ENCODE results near the gene ETAA1.

ETAA1 gene

GRCh38 chr2:67397143-67397986, at the start of gene ETAA1:
Gene ETAA1 (plus strand): TSS chr2:67397333. CDS start chr2:67397449, 116 bp downstream.
- DNase-seq, result peak; percentile 81

DNA sequence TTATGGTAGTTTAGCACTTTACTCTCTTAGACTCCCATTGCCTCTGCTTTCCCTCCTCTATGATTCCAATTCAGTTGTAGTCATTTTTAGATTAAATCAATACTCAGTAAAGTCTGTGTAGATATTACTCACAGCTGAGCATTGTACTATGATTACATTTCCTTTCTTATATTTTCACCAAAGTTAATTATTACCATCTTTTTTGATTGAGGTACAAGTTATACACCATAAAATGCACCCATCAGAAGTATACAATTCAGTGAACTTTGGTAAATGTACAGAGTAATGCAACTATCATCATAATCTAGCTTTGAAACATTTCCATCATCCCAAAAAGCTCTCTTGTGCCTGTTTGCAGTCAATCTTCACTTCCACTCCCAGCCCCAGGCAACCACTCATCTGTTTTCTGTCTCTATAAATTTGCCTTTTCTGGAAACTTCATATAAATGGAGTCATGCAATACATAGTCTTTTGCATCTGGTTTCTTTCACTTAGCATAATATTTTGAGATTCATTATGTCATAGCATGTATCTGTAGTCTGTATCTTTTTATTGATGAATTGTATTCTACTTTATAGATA, 30.2 kb upstream of the ETAA1 start:
- DNase-seq, result no peak

GRCh38 chr2:67374481-67374880, 22.7 kb upstream of the ETAA1 start:
- DNase-seq, result no peak

- no peak for DNase-seq
Observed at GRCh38 chr2:67374949-67375348, 22.2 kb upstream of the ETAA1 start.

DNA sequence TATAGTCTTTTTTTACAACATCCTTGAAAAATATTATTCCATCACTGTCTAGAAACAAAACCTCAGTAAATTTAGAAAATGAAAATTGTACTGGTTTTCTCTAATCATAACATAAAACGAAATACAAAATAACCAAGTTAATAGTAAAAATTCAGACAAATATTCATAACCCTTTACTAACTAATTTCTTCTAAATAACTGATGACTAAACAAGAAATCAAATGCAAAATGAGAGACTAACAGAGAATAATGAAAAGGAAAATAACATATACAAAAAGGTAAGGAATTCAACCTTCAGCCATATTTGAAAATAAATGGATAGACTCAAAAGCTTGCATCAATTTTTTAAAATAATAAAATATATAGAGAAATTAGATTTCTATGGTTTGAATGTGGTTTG, 18.6 kb upstream of the ETAA1 start:
- no peak for DNase-seq

DNA sequence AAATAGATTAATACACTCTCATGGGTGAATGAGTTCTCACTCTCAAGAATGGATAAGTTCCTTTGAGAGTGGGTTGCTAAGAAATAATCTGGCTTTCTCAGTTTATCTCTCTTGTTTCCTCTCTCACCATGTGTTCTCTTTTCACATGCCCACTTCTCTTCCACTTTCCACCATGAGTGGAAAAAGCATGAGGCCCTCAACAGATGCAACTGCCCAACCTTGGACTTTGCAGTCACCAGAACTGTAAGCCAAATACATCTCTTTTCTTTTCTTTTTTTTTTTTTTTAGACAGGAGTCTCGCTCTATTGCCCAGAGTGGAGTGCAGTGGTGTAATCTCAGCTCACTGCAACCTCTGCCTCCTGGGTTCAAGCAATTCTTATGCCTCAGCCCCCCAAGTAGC, 18.1 kb upstream of the ETAA1 start:
- no peak for DNase-seq

DNA sequence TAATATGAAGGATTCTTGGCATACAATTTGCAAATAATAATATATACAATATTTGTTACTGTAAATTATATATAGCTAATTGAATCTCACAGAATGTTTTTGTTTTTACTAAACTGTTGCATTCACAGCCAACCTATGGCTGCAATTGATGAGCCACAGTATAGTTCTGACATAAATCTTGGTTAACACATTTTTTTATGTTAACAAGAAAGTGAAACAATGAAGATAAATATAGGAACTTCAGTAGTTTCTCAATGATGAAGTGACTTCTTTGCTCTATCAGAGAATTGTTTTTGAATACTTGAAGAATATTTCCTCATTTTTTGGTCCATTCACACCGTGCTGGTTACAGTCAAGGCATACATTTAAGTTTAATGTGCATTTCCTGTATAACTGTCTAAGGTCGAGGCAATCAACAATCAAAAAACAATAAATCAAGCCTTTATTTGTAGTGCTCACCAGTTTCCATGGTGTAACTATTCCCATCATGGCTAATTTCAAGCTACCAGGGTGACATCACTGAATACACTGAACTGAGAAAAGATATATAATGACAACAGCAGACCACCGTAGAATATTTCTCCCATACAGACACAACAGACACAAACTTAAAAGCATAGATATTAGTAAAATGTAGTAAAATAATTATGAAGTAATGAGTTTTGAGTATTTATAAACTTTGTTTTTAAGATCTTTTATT, 12.9 kb upstream of the ETAA1 start:
- no peak for DNase-seq

- DNase-seq, result no peak
Observed at GRCh38 chr2:67388680-67389079, 8.5 kb upstream of the ETAA1 start.

- DNase-seq, result no peak
Observed at GRCh38 chr2:67389286-67389685, 7.8 kb upstream of the ETAA1 start.

DNA sequence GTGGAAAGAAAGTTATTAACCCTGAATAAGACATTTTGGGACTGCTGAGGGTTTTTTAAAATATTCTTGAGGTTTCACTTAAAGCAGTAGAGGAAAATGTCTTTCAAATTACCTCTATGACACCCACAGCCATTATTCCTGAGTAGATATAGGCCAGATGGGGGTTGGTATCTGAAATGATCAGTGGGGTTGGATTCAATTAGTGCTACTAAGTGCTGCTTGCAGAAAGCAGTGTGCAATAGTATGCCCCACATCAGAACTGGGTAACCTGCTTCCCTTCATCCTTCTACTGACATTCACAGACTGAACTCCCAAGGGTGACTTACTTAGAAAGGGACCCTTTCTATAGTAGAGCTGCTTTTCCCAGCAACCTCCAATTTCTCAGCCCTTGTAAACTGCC, 7.3 kb upstream of the ETAA1 start:
- DNase-seq, result no peak

DNA sequence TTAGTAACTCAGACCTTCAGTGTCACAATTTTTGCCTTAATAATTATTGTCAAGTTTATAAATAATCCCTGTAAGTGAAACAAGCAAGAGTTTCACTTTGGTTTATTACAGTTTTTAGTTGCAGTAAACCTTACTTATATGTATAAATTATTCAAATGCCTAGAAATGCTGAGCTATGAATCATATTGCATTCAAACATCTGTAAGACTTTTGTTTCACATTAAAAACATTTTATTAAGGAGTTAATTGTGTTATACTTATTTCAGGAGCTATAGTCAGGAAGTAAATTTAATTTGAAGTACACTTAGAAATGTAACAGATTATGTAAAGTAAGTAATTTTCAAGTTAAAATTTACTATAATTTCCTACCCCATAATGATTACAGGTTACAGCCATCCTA, 3.9 kb upstream of the ETAA1 start:
- no peak for DNase-seq

- no peak for DNase-seq
Observed at GRCh38 chr2:67394734-67395133, 2.4 kb upstream of the ETAA1 start.

DNA sequence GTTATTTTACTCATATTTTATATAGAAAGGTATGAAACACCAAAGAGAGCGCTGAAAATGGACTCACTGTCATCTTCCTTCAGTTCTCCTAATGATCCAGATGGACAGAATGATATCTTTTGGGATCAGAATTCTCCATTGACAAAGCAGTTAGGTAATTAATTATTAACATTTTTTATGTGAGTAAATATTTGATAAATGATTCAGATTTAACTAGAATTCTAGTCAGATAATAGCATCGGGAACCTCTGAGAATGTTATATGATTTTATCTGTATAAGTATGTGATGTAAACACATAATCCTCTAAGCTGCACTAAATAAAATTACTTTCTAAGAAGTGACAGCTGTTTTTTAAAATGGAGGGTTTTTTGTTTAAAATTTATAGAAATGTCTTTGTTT, 2.0 kb downstream of the ETAA1 start:
- DNase-seq, result no peak

DNA sequence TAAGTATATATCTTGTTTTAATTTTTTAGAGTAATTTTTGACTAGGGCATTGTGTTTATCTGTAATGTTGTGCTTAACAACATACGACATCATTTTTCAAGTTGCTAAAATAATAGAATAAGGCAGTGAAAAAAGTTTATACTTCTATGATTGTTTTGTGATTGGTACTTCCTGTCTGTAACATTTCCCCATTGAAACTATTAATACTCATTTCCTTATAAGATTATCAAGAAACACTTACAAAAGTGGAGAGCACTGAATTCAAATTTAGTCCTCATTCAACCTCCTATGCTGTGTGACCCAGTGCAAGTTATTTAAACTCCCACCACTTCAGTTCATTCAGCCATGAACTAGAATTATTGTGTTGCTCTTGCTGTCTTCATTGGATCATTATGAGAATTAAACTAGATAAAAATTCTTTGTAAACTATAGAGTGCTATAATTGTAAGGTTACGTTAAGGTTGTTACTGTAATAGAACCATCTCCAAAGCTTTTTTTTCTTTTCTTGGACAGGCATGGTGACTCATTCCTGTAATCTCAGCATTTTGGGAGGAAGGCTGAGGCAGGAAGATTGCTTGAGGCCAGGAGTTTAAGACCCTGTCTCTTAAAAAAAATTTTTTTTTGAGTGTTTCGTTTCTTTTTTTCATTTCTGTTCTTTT, 2.8 kb downstream of the ETAA1 start:
- no peak for DNase-seq

GRCh38 chr2:67400560-67401485, 3.7 kb downstream of the ETAA1 start:
- no peak for DNase-seq

DNA sequence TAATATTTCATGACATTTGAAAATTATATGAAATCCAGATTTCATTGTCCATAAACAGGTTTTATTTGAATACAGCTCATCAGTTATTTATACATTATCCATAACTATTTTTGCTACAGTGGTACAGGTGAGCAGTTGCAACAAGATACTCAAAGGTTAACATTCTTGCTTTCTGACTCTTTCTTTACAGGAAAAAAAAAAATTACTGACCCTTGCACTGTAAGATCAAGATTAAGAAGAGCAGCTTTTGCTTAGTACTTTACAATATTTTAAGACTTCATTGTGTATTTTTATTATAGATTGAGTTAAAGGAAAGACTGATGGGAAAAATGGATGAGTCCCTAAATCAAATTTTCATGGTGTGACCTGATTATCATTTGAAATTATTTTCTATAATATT, 11.2 kb downstream of the ETAA1 start:
- DNase-seq, result no peak

DNA sequence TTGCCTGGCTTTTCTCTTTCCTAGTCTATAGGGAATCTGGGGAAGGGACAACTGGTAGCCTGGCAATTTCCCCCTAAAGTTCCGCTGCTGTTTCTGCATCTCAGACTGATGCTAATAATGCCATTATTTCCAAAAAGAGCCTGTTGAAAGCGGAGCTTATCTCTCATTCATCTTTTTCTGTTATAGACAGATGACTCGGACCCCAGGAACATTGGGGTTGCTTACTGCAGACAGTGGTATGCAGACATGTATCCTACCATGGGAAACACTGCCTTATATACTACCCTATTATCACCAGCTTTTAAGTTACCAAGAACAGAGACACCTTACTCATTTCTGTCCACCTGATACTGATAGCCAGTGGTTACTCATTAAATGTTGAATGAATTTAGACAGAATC, 15.3 kb downstream of the ETAA1 start:
- DNase-seq, result no peak

DNA sequence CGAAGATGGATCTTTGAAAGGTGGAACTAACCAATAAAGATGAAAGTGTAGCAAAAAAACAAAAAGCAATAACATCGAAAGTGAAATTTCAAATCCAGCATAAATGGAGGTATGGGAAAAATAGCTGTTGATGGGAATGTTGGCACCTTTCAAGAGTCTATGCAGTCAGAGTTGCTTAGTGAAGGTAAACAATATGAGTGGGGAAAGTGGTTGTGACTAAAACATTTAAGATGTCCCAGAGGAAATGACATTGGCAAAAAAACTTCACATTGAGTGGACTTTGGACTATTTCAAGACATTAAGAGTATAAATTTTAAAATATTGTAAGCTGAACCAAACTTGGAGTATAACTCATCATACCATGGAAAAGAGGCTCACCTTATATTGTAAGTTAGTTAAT, 17.7 kb downstream of the ETAA1 start:
- no peak for DNase-seq

- DNase-seq, result no peak
Observed at GRCh38 chr2:67416136-67416535, 19.0 kb downstream of the ETAA1 start.

DNA sequence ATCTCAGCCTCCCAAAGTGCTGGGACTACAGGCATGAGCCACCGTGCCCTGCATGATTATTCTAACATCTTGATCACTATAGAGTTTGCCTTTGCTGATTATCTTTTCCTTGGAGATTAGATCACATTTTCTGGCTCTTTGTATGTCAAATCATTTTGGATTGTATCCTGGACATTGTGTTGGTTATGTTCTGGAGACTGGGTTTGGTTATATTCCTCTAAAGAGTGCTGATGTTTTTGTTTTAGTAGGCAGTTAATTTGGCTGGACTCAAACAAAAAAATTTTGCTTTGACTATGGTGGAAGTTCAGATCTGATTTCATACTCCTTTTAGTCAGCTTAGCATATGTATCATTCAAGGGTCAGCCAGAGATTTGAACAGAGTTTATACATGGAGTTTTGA, 26.4 kb downstream of the ETAA1 start:
- DNase-seq, result no peak

- no peak for DNase-seq
Observed at GRCh38 chr2:67436221-67436620, 39.1 kb downstream of the ETAA1 start.

- DNase-seq, result no peak
Observed at GRCh38 chr2:67437114-67437513, 40.0 kb downstream of the ETAA1 start.

Measured in NCI-H510A treated with DMSO at 0.1 percent for 48 hours (cell line).